ENCODE results near the gene PDE6B. TPM values are rescaled to one million over a fixed set of nuclear protein-coding genes. Genes with fewer than 3 reads are reported as not detected.
A peak's percentile ranks its signal among the peaks of the same experiment; 100 is the strongest.
"Not testable (repeated sequence)": the region's sequence is repeated elsewhere in the genome, so short reads cannot be mapped to it uniquely, and the experiment has no call there.

Gene PDE6B
- total RNA-seq, 1 experiment from 2014 or later, result not detected

DNA sequence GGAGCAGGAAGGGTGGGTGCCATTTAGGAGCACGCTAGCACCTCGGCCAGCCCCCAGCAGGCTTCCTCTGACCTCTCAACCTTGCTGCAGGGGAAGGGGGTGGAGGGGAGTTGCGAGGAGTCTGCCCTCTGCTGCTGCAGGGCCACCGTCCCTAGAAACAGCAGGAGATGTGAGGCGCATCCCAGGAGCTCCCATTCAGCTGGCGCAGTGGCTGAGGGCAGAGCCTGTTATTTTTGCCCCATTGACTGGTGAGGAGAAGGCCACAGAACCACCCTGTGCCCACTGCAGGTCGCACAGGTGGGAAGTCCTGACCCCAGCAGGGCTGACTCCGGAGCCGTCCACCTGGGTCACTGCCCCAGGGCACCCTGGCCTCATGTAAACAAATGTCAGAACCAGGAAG lies 8.0 kb downstream of the PDE6B start:
- no peak for DNase-seq
- Histone ChIP-seq H3K36me3 (ENCODE audit: control insufficient read depth, insufficient read depth, low read length) (no peaks in the 10 kb centered on the region), H3K9me3 (no peaks in the 10 kb centered on the region), H3K4me3 (ENCODE audit: low read depth, low read length) (no peak overlapping the region), H3K27me3 (replicated peaks; ENCODE audit: control insufficient read depth, insufficient read depth, low read length) (no peaks in the 10 kb centered on the region), H3K4me1 (no peaks in the 10 kb centered on the region)
- H3K27me3 Mint-ChIP-seq (ENCODE audit: insufficient read depth, unreplicated experiment), result no peaks in the 10 kb centered on the region
- no peak overlapping the region for H3K4me3 Mint-ChIP-seq (ENCODE audit: unreplicated experiment)
- H3K27ac Mint-ChIP-seq (ENCODE audit: unreplicated experiment), result no peak overlapping the region
- ChIA-PET CTCF (no interaction called here), POLR2A (no interaction called here)
- H3K4me1 Mint-ChIP-seq (ENCODE audit: low read depth, unreplicated experiment), result no peaks in the 10 kb centered on the region
- H3K9me3 Mint-ChIP-seq (ENCODE audit: unreplicated experiment), result peaks cover 14% of the 10 kb centered on the region
- TF ChIP-seq, protein P1, sequence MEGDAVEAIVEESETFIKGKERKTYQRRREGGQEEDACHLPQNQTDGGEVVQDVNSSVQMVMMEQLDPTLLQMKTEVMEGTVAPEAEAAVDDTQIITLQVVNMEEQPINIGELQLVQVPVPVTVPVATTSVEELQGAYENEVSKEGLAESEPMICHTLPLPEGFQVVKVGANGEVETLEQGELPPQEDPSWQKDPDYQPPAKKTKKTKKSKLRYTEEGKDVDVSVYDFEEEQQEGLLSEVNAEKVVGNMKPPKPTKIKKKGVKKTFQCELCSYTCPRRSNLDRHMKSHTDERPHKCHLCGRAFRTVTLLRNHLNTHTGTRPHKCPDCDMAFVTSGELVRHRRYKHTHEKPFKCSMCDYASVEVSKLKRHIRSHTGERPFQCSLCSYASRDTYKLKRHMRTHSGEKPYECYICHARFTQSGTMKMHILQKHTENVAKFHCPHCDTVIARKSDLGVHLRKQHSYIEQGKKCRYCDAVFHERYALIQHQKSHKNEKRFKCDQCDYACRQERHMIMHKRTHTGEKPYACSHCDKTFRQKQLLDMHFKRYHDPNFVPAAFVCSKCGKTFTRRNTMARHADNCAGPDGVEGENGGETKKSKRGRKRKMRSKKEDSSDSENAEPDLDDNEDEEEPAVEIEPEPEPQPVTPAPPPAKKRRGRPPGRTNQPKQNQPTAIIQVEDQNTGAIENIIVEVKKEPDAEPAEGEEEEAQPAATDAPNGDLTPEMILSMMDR (IDR thresholded peaks at IDR 0.05; ENCODE audit: insufficient read depth in 1 of 2, low read depth in 1 of 2, low read length in 1 of 2, severe bottlenecking in 1 of 2, unreplicated experiment in 1 of 2), result no peak
- BruUV-seq (replicated peaks), result no TSS peak
- intact Hi-C loops (cut with micrococcal nuclease; ENCODE audit: unreplicated experiment), result no loop called here
- no peaks in the 10 kb centered on the region for H3K36me3 Mint-ChIP-seq (ENCODE audit: insufficient read depth, unreplicated experiment)

DNA sequence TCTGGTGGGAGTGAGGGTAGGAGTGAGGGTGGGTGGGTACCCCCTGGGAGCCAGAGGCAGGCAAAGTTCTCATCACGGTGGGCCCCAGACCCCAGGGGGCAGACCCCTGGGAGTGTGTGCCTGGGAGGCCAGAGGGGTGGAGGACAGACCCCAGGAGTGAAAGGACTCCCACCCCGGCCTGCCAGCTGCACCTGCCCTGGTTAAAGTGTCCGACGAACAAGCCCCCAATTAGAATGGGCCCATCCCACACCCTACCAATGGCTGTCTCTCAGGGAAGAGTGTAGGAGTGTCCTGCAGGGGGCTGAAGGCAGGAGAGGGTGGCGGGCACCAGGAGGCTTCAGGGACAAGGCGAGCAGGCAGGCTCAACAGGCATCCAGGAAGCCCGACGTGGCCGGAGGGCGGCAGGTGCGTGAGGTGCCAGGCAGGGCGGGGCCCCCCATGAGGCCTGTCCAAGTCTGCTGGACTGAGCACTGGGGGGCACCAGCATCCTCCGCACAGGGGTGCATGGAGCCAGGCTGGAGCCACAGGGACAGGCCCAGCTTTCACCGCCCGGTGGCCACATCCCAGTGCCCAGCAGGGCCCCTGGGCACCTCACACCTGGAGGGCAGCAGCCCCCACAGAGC lies 8.7 kb downstream of the PDE6B start:
- H3K27me3 ChIP-seq (replicated peaks; ENCODE audit: control insufficient read depth, insufficient read depth, low read length), result no peaks in the 10 kb centered on the region
- ChIA-PET POLR2A (no interaction called here), CTCF (no interaction called here)
- Mint-ChIP-seq H3K27ac (ENCODE audit: unreplicated experiment) (no peak overlapping the region), H3K36me3 (ENCODE audit: insufficient read depth, unreplicated experiment) (no peaks in the 10 kb centered on the region), H3K27me3 (ENCODE audit: insufficient read depth, unreplicated experiment) (no peaks in the 10 kb centered on the region), H3K4me3 (ENCODE audit: unreplicated experiment) (no peak overlapping the region), H3K4me1 (ENCODE audit: low read depth, unreplicated experiment) (no peaks in the 10 kb centered on the region), H3K9me3 (ENCODE audit: unreplicated experiment) (peaks cover 14% of the 10 kb centered on the region)
- no peak overlapping the region for H3K4me3 ChIP-seq (ENCODE audit: low read depth, low read length)
- TF ChIP-seq, protein P1 (IDR thresholded peaks at IDR 0.05; ENCODE audit: insufficient read depth in 1 of 2, low read depth in 1 of 2, low read length in 1 of 2, severe bottlenecking in 1 of 2, unreplicated experiment in 1 of 2), result no peak
- no TSS peak for BruUV-seq (replicated peaks)
- no peaks in the 10 kb centered on the region for H3K4me1 ChIP-seq
- H3K36me3 ChIP-seq (ENCODE audit: control insufficient read depth, insufficient read depth, low read length), result no peaks in the 10 kb centered on the region
- peak in 1 of 2 experiments; percentile 25 for DNase-seq
- no peaks in the 10 kb centered on the region for H3K9me3 ChIP-seq
- intact Hi-C loops (cut with micrococcal nuclease; ENCODE audit: unreplicated experiment), result no loop called here

DNA sequence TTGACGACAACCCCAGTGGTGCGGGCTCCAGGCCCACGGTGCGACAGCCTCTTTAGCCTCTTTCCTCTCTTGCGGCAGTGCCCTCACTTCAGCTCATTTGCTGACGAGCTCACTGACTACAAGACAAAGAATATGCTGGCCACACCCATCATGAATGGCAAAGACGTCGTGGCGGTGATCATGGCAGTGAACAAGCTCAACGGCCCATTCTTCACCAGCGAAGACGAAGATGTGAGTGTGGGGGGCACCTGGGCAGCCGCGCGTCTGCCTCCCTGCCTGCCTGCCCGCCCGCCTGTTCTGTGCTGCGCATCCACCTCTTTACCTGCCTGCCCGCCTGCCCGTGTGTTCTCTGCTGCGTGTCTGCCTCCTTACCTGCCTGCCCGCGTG lies 9.2 kb downstream of the PDE6B start:
- Mint-ChIP-seq H3K27me3 (ENCODE audit: insufficient read depth, unreplicated experiment) (no peaks in the 10 kb centered on the region), H3K4me1 (ENCODE audit: low read depth, unreplicated experiment) (no peaks in the 10 kb centered on the region), H3K36me3 (ENCODE audit: insufficient read depth, unreplicated experiment) (no peaks in the 10 kb centered on the region), H3K9me3 (ENCODE audit: unreplicated experiment) (peaks cover 14% of the 10 kb centered on the region), H3K27ac (ENCODE audit: unreplicated experiment) (no peak overlapping the region), H3K4me3 (ENCODE audit: unreplicated experiment) (no peak overlapping the region)
- no peak overlapping the region for H3K4me3 ChIP-seq (ENCODE audit: low read depth, low read length)
- POLR2A ChIA-PET, result no interaction called here
- no peaks in the 10 kb centered on the region for H3K27me3 ChIP-seq (replicated peaks; ENCODE audit: control insufficient read depth, insufficient read depth, low read length)
- CTCF ChIA-PET, result no interaction called here
- TF ChIP-seq, protein P1 (IDR thresholded peaks at IDR 0.05; ENCODE audit: insufficient read depth in 1 of 2, low read depth in 1 of 2, low read length in 1 of 2, severe bottlenecking in 1 of 2, unreplicated experiment in 1 of 2), result no peak
- H3K4me1 ChIP-seq, result no peaks in the 10 kb centered on the region
- intact Hi-C loops (cut with micrococcal nuclease; ENCODE audit: unreplicated experiment), result no loop called here
- no peaks in the 10 kb centered on the region for H3K36me3 ChIP-seq (ENCODE audit: control insufficient read depth, insufficient read depth, low read length)
- H3K9me3 ChIP-seq, result no peaks in the 10 kb centered on the region
- no TSS peak for BruUV-seq (replicated peaks)
- peak in 1 of 2 experiments; percentile 15 for DNase-seq

DNA sequence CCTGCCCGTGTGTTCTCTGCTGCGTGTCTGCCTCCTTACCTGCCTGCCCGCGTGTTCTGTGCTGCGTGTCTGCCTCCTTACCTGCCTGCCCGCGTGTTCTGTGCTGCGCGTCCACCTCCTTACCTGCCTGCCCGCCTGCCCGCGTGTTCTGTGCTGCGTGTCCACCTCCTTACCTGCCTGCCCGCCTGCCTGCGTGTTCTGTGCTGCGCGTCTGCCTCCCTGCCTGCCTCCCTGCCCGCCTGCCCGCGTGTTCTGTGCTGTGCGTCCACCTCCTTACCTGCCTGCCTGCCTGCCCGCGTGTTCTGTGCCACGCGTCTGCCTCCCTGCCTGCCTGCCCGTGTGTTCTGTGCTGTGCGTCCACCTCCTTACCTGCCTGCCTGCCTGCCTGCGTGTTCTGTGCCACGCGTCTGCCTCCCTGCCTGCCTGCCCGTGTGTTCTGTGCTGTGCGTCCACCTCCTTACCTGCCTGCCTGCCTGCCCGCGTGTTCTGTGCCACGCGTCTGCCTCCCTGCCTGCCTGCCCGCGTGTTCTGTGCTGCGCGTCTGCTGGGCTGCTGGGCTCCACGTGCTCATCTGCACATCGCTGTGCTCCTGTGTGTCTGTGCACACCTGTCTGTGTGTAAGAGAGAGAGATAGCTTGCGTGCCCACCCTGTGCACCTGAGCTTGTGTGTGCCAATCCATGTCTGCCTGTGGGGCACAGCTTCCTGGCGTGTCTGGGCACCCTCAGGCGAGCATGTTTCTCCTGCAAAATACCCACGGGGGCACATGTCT lies 9.9 kb downstream of the PDE6B start:
- BruUV-seq (replicated peaks); H3K27me3 ChIP-seq (replicated peaks; ENCODE audit: control insufficient read depth, insufficient read depth, low read length); H3K4me1 ChIP-seq; H3K27ac Mint-ChIP-seq (ENCODE audit: unreplicated experiment); CTCF ChIA-PET; H3K4me3 Mint-ChIP-seq (ENCODE audit: unreplicated experiment); H3K4me3 ChIP-seq (ENCODE audit: low read depth, low read length); H3K36me3 ChIP-seq (ENCODE audit: control insufficient read depth, insufficient read depth, low read length); H3K9me3 ChIP-seq; H3K27me3 Mint-ChIP-seq (ENCODE audit: insufficient read depth, unreplicated experiment); intact Hi-C loops (cut with micrococcal nuclease; ENCODE audit: unreplicated experiment); H3K36me3 Mint-ChIP-seq (ENCODE audit: insufficient read depth, unreplicated experiment); POLR2A ChIA-PET; H3K4me1 Mint-ChIP-seq (ENCODE audit: low read depth, unreplicated experiment): not testable (repeated sequence)
- peaks cover 14% of the 10 kb centered on the region for H3K9me3 Mint-ChIP-seq (ENCODE audit: unreplicated experiment)
- peak in 1 of 2 experiments; percentile 12 for DNase-seq
